Skin of body (tissue), 2 donors: ENCODE data around the gene ADH5. TPM values are rescaled to one million over a fixed set of nuclear protein-coding genes. Genes with fewer than 3 reads are reported as not detected.
"Not testable (repeated sequence)": the region's sequence is repeated elsewhere in the genome, so short reads cannot be mapped to it uniquely, and the experiment has no call there.

Source experiments
- DNase-seq: peaks from one replicate; lab custom pipeline; 2025; lab: John Stamatoyannopoulos, UW
- total RNA-seq: library from RNA; depleted of rRNA; stranded (reverse); fragments of >200 nt; gene quantifications from one replicate; pipeline ENCODE4 v1.2.3, GENCODE V29; 2014

The ADH5 gene
- total RNA-seq, 1 donor from 2014 or later: 93.0 TPM

DNA sequence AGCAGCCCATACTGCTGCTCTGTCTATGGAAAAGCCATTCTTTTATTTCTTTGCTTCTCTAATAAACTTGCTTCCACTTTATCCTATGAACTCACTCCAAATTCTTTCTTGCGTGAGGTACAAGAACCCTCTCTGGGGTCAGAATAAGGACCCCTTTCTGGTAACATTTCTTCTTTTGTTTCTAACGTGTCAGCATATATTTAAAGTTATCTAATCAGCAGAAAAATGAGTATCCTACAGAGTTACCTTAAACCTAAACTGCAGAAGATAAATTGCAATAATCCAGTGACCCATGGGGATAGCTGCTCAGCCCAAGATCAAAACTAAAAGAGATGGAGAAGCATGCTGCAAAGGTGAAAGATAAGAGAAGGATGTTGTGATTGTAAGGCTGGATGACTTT is 4.0 kb downstream of the ADH5 start:
- no peak for DNase-seq

GRCh38 chr4:99082192-99082591 is 6.4 kb downstream of the ADH5 start:
- no peak for DNase-seq

DNA sequence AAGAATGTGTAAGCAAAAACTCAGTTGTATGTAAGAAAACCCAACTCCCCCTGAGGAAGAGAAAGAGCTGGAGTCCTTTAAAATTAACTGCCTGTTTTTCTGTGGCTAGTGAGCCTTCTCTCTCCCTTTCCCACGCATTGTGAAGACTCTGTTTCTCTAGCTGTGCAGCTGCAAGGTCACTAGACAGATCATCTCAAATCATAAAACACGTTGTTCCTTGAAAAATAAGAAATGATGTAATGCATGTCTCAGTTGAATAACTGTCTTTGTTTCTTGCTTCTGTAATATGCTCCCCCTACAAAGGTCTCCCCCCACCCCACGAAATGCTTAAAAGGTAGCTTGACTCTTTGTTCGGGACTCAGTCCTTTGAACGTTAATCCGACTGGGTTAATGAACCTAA is 7.7 kb downstream of the ADH5 start:
- not testable (repeated sequence) for DNase-seq

- no peak for DNase-seq
Observed at GRCh38 chr4:99079625-99080295, 8.8 kb downstream of the ADH5 start.

DNA sequence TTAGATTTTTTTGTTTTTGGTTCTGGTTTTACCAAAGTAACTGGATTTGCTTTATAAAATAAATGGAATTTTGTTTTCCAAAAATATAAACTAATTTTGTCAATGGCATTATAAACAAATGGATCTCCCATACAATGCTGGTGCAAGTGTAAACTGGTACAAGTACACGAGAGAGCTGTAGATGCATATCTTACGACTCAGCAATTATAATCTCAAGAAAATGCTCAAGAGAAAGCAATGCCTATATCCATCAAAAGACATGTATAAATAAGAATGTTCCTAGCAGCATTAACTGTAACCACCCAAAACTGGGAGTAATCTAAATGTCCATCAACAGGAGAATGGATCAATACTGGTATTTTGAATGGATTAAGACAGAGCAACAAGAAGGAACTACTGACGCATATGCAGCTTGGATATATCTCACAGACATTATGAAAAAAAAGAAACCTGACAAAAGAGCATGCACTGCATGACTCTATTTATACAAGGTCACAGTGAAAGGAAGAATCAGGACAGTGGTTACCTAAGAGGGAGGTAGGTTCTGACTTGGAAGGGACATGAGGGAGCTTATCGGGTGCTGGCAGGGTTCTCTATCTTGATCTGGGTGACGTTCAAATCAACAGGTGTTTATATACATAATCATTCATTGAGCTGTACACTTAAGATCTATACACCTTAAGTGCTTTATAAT is 9.5 kb downstream of the ADH5 start:
- no peak for DNase-seq

DNA sequence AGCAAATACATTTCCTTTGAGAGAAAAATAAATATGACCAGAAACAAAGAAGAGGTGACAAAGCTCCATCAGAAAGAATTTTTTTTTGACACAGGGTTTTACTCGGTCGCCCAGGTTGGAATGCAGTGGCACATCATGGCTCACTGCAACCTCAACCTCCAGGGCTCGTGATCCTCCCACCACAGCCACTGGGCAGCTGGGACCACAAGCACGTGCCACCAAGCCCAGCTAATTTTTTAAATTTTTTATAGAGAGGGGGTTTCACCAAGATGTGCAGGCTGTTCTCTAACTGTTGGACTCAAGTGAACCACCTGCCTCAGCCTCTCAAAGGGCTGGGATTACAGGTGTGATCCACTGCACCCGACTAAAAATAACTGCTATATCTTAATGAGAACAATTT is 10.3 kb downstream of the ADH5 start:
- no peak for DNase-seq

GRCh38 chr4:99077177-99077576 is 11.4 kb downstream of the ADH5 start:
- no peak for DNase-seq

DNA sequence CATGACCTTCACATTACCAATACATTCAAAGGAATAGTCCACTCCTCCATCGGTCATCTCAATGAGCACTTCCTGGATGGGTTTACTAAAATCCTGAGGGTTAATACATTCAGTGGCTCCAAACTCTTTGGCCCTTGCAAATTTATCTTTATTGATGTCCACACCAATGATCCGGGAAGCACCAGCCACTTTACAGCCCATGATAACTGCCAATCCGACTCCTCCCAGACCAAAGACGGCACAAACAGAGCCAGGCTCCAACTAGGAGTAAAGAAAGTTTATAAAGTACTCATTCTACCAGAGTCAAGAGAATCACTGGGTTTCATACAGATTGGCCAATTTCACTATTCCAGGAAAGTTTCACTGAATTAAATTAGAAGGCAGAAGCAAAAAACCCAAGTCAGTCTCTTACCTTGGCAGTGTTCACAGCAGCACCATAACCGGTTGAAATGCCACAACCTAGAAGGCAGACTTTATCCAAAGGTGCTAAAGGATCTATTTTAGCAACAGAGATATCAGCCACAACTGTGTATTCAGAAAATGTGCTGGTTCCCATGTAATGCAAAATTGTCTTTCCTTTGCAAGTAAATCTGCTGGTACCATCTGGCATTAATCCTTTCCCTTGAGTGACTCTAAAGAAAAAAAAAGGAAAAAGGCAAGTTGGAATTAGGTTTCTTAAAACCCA is 12.2 kb downstream of the ADH5 start:
- no peak for DNase-seq

GRCh38 chr4:99074816-99075215 is 13.8 kb downstream of the ADH5 start:
- DNase-seq: no peak

GRCh38 chr4:99071159-99071558 is 17.4 kb downstream of the ADH5 start:
- no peak for DNase-seq

- DNase-seq: no peak
Observed at GRCh38 chr4:99067617-99068016, 21.0 kb downstream of the ADH5 start.

- DNase-seq: not testable (repeated sequence)
Observed at GRCh38 chr4:99065521-99065920, 23.1 kb downstream of the ADH5 start.

GRCh38 chr4:99062120-99062519 is 26.5 kb downstream of the ADH5 start:
- no peak for DNase-seq

- DNase-seq: no peak
Observed at GRCh38 chr4:99061048-99061700, 27.4 kb downstream of the ADH5 start.

GRCh38 chr4:99059550-99059949 is 29.0 kb downstream of the ADH5 start:
- DNase-seq: no peak

- DNase-seq: no peak
Observed at GRCh38 chr4:99058228-99058627, 30.4 kb downstream of the ADH5 start.

DNA sequence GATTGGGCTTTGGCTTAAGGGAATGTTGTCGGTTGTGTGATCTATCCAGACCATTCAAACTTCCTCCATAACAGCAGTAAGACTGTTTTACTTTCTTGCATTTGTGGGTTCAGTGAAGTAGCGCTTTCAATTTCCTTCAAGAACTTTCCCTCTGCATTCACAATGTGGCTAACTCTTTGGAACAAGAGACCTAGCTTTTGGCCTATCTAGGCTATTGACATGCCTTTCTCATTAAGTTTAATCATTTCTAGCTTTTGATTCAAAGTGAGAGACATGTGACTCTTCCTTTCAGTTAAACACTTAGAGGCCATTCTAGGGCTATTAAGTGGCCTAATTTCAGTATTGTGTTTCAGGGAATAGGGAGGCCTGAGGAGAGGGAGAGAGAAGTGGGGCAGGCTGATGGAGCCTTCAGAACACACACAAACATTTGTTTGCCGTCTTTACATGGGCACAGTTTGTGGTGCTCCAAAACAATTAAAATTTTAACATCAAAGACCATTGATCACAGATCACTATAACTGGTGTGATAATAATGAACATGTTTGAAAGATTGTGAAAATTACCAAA is 34.1 kb downstream of the ADH5 start:
- no peak for DNase-seq

GRCh38 chr4:99052902-99053301 is 35.7 kb downstream of the ADH5 start:
- DNase-seq: no peak

DNA sequence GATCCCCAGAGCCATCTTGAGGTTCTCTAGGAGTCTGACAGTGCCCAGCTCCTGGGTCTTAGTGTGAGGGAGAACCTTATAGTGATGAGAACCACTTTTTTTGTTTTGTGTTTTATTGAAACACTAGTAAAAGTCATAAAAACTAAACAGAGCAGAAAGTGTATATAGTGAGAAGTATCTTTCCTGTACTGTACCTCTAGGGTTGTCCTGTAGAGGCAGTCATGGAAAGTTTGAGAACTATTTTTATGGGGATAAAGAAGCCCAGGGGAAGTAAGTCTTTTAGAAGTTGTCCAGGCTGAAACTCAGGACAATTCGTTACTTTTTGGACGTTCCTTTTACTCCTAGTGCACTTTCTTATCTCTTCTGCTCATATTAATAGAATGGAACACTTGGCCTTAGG is 40.9 kb downstream of the ADH5 start:
- DNase-seq: no peak

GRCh38 chr4:99043346-99043745 is 45.2 kb downstream of the ADH5 start:
- DNase-seq: no peak

DNA sequence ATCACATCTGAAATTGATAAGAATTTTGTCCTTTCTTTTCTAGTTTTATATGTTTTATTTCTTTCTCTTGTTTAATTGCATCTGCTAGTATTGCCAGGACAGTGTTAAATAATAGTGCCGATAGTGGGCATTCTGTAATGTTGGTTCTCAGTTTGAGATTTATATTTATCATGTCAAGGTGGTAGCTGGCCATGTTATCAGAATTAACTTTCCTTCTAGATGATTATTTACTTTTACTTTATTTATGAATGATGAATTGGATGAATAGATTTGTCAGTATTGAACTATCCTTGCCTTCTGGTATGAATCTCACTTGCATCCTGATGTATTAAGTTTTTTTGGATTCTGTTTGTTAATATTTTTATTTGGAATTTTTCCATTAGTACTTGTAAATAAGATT is 50.4 kb downstream of the ADH5 start:
- no peak for DNase-seq

GRCh38 chr4:99033956-99034355 is 54.6 kb downstream of the ADH5 start:
- no peak for DNase-seq
